AG04450 (cell line): Measurements from ENCODE around the gene MEIOSIN. TPM values are rescaled to one million over a fixed set of nuclear protein-coding genes. Genes with fewer than 3 reads are reported as not detected.

ENCODE experiments used
- CTCF ChIA-PET: fragments of 300-600, 350-600 bp; formaldehyde crosslinking; extraction: SDS; loops from one replicate; lab custom pipeline; 2022; ENCODE audit warnings: antibody characterized with exemption, inconsistent platforms; lab: Charles Lee
- POLR2A ChIA-PET: fragments of 350-600 bp; formaldehyde crosslinking; extraction: SDS; loops from one replicate; lab custom pipeline; 2021; ENCODE audit warnings: antibody characterized with exemption, inconsistent platforms; lab: Yijun Ruan, JAX
- DNase-seq: peaks from one replicate; pipeline ENCODE4 v3.0.0-alpha.2; 2011; ENCODE audit warnings: low read depth, low spot score
- H3K27ac ChIP-seq: one replicate; pipeline ENCODE4 v1.5.1; 2012; ENCODE audit warnings: low read depth, low read length, control low read depth
- H3K27me3 ChIP-seq: one replicate; pipeline ENCODE4 v1.6.0; 2012; ENCODE audit warnings: low read length; ENCODE audit not compliant: control insufficient read depth, insufficient read depth
- H3K4me3 ChIP-seq: 2 replicates; pipeline ENCODE4 v1.5.1; 2011; ENCODE audit warnings: mild to moderate bottlenecking, low read depth, low read length, control low read depth
- H3K9me3 ChIP-seq: 2 replicates; pipeline ENCODE4 v1.5.1; 2012; ENCODE audit warnings: low read length; ENCODE audit not compliant: control insufficient read depth, insufficient read depth
- CTCF ChIP-seq: IDR thresholded peaks from 2 replicates; pipeline ENCODE4 v1.5.1; 2011; ENCODE audit warnings: low read depth, low read length, control low read depth, inconsistent platforms
- polyA plus RNA-seq: library from polyadenylated mRNA; depleted of rRNA; stranded (reverse); fragments of >200 nt; gene quantifications from 2 replicates; pipeline ENCODE4 v1.2.3, GENCODE V29; 2011

MEIOSIN gene
- polyA plus RNA-seq, 1 experiment = not detected

DNA sequence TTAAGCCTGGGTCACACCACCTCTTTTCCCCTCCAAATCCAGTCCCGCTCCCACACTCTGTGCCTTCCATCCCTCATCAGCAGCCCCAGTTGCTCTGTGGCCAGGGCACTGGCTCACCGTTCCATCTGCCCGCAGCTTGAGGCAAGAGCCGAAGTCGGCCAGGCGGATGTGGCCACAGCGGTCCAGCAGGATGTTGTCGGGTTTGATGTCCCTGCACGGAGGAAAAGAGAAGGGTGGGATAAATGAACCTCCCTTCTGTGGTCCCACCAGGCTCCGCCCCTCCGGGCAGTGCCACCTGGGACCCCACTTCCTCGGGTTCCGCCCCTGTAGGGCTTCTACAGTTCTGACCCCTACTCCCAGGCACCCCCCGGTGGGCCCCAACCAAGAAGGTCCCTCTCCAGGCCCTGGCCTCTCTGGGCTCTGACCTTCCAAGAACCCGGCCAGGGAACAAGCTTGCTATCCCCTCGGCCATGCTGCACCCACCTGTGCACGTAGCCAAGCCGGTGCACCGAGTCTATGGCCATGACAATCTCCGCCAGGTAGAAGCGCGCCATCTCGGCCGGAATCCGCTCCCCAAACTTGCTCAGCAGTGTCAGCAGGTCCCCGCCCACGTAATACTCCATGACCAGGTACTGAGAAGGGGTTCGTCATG is 44.9 kb downstream of the MEIOSIN start:
- no peaks in the 10 kb centered on the region; the same call in 1 of the 2 replicates for H3K9me3 ChIP-seq
- POLR2A ChIA-PET = interaction anchor here (0.6 to 0.7 kb wide), 2 partner anchors 21 to 48 kb away, joined by 3 to 5 read pairs; partner anchors contain the start of gene FBXO46
- no peaks in the 10 kb centered on the region for H3K27me3 ChIP-seq
- DNase-seq = no peak
- CTCF ChIA-PET = interaction anchor here (0.6 to 0.9 kb wide), 2 partner anchors 21 to 105 kb away, joined by 3 read pairs; no protein-coding TSS in a partner anchor
- no peak overlapping the region for H3K27ac ChIP-seq
- no peak overlapping the region for H3K4me3 ChIP-seq
- no peak for TF ChIP-seq CTCF

DNA sequence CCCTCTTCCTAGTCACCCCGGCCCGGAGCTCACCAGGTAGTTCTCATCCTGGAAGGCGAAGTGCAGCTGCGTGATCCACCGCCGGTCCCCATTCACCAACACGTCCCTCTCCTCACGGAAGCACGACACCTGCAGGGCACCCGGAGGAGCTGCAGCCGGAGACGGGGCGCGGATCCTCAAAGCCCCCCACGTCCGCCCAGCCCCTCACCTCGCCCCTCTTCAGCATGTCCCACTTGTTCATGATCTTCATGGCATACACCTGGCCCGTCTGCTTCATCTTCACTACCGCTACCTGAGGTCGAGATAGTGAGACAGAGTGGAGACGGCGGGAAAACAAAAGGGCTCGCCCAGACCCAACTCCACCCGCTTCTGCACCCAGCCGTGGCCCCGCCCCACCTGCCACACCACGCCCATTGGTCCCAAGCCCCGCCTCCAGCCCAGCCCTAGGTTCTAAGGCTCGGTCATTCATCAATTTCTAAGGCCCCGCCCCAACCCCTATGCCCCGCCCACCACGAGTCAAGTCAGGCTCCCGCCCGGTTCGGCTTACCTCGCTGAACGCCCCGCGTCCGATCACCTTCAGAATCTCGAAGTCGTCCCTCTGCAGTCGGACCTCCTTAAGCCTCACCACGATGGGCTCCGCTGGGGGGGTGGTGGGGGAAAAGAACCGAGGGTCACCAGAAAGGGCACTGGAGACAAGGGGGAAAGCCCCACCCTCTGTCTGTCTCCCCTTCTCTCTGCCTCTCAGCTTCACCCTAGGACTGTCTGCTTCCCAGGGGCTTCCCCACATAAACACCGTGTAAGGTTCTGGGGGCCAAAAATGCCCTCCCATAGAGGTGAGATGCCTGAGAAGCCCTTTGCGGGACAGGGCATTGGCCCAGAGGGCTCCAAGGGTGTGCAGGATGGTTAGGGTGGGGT is 46.2 kb downstream of the MEIOSIN start:
- DNase-seq = no peak
- no peak overlapping the region for H3K27ac ChIP-seq
- H3K4me3 ChIP-seq = no peak overlapping the region
- no peak; the same call in 1 of the 2 replicates for TF ChIP-seq CTCF
- H3K27me3 ChIP-seq = no peaks in the 10 kb centered on the region
- ChIA-PET CTCF (no interaction called here), POLR2A (no interaction called here)
- no peaks in the 10 kb centered on the region; the same call in 1 of the 2 replicates for H3K9me3 ChIP-seq

DNA sequence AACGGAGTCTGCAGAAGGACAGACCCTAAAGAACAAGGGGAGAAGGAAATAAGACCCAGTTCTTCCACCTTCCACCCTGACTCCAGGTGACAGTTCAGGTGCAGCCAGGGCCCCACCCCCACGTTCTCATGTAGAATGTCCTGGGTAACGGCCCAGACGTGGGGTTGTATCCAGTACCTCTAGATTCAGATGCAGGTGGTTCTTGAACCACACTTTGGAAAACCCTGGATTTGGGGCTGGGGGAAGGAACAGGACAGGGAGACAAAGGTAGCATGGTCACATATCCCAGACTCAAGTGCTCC is 46.9 kb downstream of the MEIOSIN start:
- Histone ChIP-seq H3K4me3 (peak overlapping the region; percentile 62; the same call in 1 of the 2 replicates), H3K9me3 (no peaks in the 10 kb centered on the region; the same call in 1 of the 2 replicates), H3K27me3 (no peaks in the 10 kb centered on the region), H3K27ac (no peak overlapping the region)
- ChIA-PET CTCF (no interaction called here), POLR2A (no interaction called here)
- no peak for TF ChIP-seq CTCF
- DNase-seq = no peak

DNA sequence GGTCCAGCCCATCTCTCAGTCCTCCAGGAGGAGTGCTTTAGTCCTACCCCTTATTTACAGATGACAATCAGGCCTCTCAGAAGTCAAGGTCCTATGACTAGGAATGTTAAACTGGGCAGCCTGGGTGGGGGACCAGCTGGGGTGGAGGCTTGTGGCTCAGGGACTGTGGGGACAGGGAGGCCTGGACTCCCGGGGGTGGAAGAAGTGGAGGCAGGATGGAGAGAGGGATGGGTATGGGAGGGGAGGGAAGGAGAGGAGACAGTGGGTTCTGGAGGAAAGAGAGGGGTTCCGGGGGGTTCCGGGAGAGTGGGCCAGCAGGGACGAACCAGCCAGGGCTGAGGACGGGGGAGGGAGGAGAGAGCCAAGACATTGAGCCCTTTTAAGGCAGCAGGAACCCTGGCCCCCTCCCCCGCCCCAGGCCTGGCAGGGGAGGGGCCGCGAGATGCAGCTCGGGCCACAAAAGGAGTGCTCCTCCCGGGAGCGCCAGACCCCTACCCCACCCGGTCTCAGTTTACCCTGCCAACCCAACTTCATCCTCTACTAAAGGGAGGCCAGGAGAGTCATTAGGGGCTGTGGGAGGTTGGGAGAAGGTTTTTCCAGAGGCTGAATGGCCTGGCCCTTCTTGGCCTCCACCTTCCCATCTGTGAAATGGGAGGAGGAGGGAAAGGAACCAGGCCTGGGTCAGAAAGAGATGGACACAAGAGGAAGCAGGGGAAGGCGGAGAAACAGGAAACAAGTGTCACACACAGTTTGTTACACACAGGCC is 47.4 kb downstream of the MEIOSIN start:
- TF ChIP-seq CTCF = no peak
- DNase-seq = no peak
- Histone ChIP-seq H3K9me3 (no peaks in the 10 kb centered on the region; the same call in 1 of the 2 replicates), H3K4me3 (peak overlapping the region; percentile 62), H3K27ac (no peak overlapping the region), H3K27me3 (no peaks in the 10 kb centered on the region)
- CTCF ChIA-PET = no interaction called here
- POLR2A ChIA-PET = interaction anchor here (2.8 kb wide), 1 partner anchor 12 kb away, joined by 36 read pairs; the partner anchor contains the start of gene DMWD
